WI38 (cell line): ENCODE measurements around the gene PRDM10.
"Not testable (repeated sequence)": the region's sequence is repeated elsewhere in the genome, so short reads cannot be mapped to it uniquely, and the experiment has no call there.

Experiments
- H3K4me3 ChIP-seq: 2 replicates; pipeline ENCODE4 v1.5.1; 2011; ENCODE audit warnings: low read depth, mild to moderate bottlenecking, control low read depth, low read length
- CTCF ChIP-seq: IDR thresholded peaks from 2 replicates; pipeline ENCODE4 v1.5.1; 2012; ENCODE audit warnings: low read depth, mild to moderate bottlenecking, control low read depth, low read length

Gene PRDM10

GRCh38 chr11:129968591-129969419 is 33.8 kb downstream of the PRDM10 start:
- no peak for TF ChIP-seq CTCF
- no peak overlapping the region for H3K4me3 ChIP-seq

GRCh38 chr11:129967996-129968395 is 34.6 kb downstream of the PRDM10 start:
- H3K4me3 ChIP-seq: no peak overlapping the region
- no peak for TF ChIP-seq CTCF

GRCh38 chr11:129965248-129965647 is 37.4 kb downstream of the PRDM10 start:
- TF ChIP-seq CTCF: no peak
- H3K4me3 ChIP-seq: no peak overlapping the region

DNA sequence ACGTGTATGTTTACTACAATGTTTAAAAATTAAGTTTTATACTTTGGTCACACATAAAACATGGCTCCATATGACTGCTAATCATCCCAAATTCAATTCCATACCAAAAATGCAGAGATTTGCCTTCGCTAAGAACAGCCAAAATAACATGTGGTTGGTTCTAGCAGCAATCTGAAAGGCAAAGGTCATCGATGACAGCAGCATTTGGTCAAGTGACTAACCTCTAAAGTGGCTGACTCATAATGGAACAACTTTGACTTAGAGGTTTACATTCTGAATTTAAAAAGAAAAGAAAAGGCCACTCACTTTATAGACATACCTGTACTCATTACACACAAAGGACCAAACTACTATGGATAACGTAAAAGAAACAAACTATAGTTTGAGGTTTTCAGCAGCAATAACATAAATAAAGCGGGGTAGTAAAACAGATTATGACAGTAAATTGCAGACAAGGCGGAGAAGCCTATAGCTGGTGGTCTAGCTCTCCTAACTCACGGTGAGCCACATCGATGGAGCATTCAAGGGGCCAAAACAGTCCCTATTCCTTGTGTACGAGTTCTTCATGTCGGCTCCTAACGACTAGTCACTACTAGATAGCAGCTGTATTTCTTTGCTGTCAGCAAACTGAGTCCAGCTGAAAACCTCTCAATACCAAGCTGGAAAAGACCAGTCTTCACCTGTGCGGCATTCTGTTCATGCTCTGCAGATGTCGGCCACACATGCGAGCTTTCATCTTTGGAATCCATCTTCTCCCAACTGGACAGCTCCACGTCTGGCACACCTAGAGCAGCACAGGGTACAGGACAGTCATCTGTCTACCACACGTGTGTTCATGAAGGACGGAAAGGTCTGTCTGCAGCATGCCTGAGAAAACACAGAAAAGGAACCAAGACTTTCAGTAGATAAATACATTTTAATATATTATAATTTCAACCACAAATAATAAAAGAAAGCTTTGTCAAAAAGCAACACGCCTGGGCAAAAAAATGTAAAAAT is 42.1 kb downstream of the PRDM10 start:
- no peak for TF ChIP-seq CTCF
- no peak overlapping the region for H3K4me3 ChIP-seq

DNA sequence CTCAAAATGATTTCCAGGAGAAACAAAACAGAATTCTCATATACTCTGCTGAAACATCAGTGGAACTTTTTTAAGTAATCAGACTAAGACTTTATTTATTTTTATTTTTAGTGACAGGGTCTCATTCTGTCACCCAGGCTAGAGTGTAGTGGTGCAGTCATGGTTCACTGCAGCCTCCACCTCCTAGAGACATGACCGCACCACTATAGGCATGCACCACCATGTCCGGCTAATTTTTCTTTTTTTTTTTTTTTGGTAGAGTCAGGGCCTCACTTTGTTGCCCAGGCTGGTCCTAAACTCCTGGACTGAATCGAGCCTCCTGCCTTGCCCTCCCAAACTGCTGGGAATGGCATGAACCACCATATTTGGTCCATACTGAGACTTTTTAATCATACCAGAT is 42.9 kb downstream of the PRDM10 start:
- no peak overlapping the region for H3K4me3 ChIP-seq
- TF ChIP-seq CTCF: no peak

DNA sequence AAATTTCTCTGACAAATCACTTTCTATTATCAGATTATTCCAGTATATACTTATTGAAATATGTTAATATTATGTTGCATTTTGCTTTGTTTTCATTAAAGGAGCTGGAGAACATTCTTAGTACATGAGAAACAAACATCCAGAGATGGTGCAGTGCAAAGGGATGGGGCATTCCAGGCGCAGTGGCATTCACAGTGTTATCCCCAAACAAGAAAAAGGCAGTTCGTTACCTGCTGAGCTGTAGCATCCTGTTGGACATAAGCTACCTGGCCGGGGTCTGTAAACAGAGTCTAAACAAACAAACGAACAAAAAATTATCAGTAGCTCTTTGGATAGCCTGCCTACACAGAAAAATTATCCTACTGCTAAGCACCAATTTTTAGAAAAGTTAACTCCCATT is 47.4 kb downstream of the PRDM10 start:
- no peak for TF ChIP-seq CTCF

GRCh38 chr11:129954703-129955102 is 47.9 kb downstream of the PRDM10 start:
- not testable (repeated sequence) for H3K4me3 ChIP-seq

More for the DNA sequence above, 47.4 kb downstream of the PRDM10 start:
- no peak overlapping the region for H3K4me3 ChIP-seq
